ENCODE data around the gene SPPL3. TPM values are rescaled to one million over a fixed set of nuclear protein-coding genes. Genes with fewer than 3 reads are reported as not detected.

SPPL3 gene
- total RNA-seq, 1 donor from 2014 or later: 26.8 TPM

DNA sequence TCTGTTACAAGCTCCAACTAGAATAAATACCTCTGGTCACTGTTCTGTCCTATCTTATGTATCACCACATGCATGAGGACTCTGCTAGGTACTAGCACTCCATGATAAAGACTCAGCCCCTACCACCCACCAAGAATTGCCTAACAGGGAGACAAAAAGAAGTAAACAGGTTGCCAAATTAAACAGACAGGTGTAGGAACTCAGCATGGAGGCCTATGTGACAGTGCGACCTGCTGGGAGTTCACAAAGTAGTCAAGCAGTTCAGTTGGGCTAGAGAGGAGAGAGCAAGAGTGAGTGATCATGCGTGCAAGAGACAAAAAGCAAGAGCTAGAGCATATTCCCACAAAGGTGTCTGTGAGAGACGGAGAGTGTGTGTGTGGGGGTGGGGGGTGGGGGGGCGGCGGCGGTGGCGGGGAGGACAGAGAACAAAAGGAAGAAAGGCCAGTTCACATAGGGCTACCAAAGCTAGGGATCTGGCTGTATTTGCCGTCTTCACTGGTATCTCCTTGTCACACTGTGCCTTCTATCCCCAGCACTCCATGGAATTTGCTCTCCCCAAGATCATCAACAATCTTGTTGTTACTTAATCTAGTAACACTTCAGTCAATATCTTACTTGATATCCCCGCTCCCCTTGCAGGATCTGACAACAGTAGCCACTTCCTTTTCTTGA lies 81.2 kb downstream of the SPPL3 start:
- H3K4me1 ChIP-seq: peaks cover 79% of the 10 kb centered on the region
- DNase-seq: no peak
- H3K27me3 ChIP-seq (ENCODE audit: low read depth): no peaks in the 10 kb centered on the region
- no peak overlapping the region for H3K27ac ChIP-seq (replicated peaks)
- no peaks in the 10 kb centered on the region for H3K36me3 ChIP-seq
- no peaks in the 10 kb centered on the region for H3K9me3 ChIP-seq (replicated peaks)
- TF ChIP-seq, protein P1, sequence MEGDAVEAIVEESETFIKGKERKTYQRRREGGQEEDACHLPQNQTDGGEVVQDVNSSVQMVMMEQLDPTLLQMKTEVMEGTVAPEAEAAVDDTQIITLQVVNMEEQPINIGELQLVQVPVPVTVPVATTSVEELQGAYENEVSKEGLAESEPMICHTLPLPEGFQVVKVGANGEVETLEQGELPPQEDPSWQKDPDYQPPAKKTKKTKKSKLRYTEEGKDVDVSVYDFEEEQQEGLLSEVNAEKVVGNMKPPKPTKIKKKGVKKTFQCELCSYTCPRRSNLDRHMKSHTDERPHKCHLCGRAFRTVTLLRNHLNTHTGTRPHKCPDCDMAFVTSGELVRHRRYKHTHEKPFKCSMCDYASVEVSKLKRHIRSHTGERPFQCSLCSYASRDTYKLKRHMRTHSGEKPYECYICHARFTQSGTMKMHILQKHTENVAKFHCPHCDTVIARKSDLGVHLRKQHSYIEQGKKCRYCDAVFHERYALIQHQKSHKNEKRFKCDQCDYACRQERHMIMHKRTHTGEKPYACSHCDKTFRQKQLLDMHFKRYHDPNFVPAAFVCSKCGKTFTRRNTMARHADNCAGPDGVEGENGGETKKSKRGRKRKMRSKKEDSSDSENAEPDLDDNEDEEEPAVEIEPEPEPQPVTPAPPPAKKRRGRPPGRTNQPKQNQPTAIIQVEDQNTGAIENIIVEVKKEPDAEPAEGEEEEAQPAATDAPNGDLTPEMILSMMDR (IDR thresholded peaks at IDR 0.05; ENCODE audit: borderline replicate concordance): no peak
- intact Hi-C loops (cut with micrococcal nuclease): no loop called here
- no peak overlapping the region for H3K4me3 ChIP-seq

DNA sequence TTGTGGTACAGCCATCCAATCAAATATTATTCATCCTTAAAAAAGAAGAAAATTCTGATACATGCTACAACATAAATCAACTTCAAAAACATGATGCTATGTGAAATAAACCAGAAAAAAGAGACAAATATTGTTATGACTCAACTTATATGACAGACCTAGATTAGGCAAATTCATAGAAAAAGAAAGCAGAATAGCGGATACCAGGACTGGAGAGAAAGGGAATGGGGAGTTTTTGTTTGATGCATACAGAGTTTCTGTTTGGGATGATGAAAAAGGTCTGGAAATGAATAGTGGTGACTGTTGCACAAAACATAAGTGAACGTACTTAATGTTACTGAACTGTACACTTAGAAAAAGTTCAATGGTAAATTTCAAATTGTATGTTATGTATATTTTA lies 82.3 kb downstream of the SPPL3 start:
- intact Hi-C loops (cut with micrococcal nuclease): no loop called here
- peaks cover 76% of the 10 kb centered on the region for H3K4me1 ChIP-seq

DNA sequence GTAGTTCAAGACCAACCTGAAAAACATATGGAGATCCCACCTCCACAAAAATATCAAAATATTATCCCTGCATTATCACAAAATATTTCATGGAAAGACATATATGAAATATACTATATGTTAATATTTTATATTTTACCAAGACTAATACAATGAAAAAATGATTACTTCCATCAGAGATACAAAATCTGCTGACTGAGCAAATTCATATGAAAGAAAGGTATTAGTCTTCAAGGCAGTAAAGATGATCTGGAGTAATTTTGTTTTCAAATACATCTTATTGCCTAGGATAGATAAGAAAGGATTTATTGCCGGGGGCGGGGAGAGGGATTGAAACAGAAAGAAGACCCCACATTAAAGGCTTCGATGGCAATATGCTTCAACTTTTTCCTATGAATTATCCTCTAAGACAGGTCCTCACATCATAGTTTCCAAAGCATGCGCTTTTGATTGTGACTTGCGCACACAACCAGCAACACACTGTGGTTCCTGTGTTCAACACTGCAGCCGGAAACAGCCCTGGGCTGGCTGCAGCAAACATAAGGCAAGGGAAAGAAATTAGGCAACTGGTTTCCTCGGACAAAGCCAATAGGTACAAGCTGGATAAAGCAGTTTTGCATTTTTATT lies 83.2 kb downstream of the SPPL3 start:
- TF ChIP-seq, protein P1 (IDR thresholded peaks at IDR 0.05; ENCODE audit: borderline replicate concordance): no peak
- DNase-seq: no peak
- H3K36me3 ChIP-seq: no peaks in the 10 kb centered on the region
- no peaks in the 10 kb centered on the region for H3K27me3 ChIP-seq (ENCODE audit: low read depth)
- intact Hi-C loops (cut with micrococcal nuclease): no loop called here
- H3K27ac ChIP-seq (replicated peaks): no peak overlapping the region
- H3K4me1 ChIP-seq: peaks cover 70% of the 10 kb centered on the region
- H3K4me3 ChIP-seq: no peak overlapping the region
- no peaks in the 10 kb centered on the region for H3K9me3 ChIP-seq (replicated peaks)

More for the DNA sequence above, 82.3 kb downstream of the SPPL3 start:
- no peaks in the 10 kb centered on the region for H3K36me3 ChIP-seq
- H3K27ac ChIP-seq (replicated peaks): no peak overlapping the region
- H3K4me3 ChIP-seq: no peak overlapping the region
- no peaks in the 10 kb centered on the region for H3K9me3 ChIP-seq (replicated peaks)
- TF ChIP-seq, protein P1 (IDR thresholded peaks at IDR 0.05; ENCODE audit: borderline replicate concordance): no peak
- DNase-seq: no peak
- H3K27me3 ChIP-seq (ENCODE audit: low read depth): no peaks in the 10 kb centered on the region

- H3K9me3 ChIP-seq (replicated peaks): no peaks in the 10 kb centered on the region
- DNase-seq: no peak
- no peaks in the 10 kb centered on the region for H3K36me3 ChIP-seq
- intact Hi-C loops (cut with micrococcal nuclease): no loop called here
- H3K4me1 ChIP-seq: peaks cover 77% of the 10 kb centered on the region
- no peaks in the 10 kb centered on the region for H3K27me3 ChIP-seq (ENCODE audit: low read depth)
- H3K4me3 ChIP-seq: no peak overlapping the region
- H3K27ac ChIP-seq (replicated peaks): no peak overlapping the region
- TF ChIP-seq, protein P1 (IDR thresholded peaks at IDR 0.05; ENCODE audit: borderline replicate concordance): no peak
These were observed 85.7 kb downstream of the SPPL3 start for GRCh38 chr12:120818416-120818815.

GRCh38 chr12:120817559-120818330 lies 86.4 kb downstream of the SPPL3 start:
- H3K4me1 ChIP-seq: peaks cover 70% of the 10 kb centered on the region

More at GRCh38 chr12:120817559-120818330, 86.4 kb downstream of the SPPL3 start:
- TF ChIP-seq, protein P1 (IDR thresholded peaks at IDR 0.05; ENCODE audit: borderline replicate concordance): no peak
- Histone ChIP-seq H3K27me3 (ENCODE audit: low read depth) (no peaks in the 10 kb centered on the region), H3K4me3 (no peak overlapping the region), H3K27ac (replicated peaks) (no peak overlapping the region), H3K36me3 (no peaks in the 10 kb centered on the region), H3K9me3 (replicated peaks) (no peaks in the 10 kb centered on the region)
- DNase-seq: no peak
- intact Hi-C loops (cut with micrococcal nuclease): no loop called here

Measured in left ventricle myocardium inferior (tissue), 1 donor.